A375 (cell line): ENCODE results near the gene MMP10. TPM values are rescaled to one million over a fixed set of nuclear protein-coding genes. Genes with fewer than 3 reads are reported as not detected.

Experiments
- total RNA-seq: library from RNA; depleted of rRNA; stranded (reverse); fragments of >200 nt; shearing (Covaris generic); gene quantifications from 2 replicates; pipeline ENCODE4 v1.2.3, GENCODE V29; 2014; rRNA removed

The MMP10 gene
- 0.19 and 0.72 TPM in 2 replicates for total RNA-seq

GRCh38 chr11:102780491-102780918 lies at the start of gene MMP10:
Gene MMP10 (minus strand): TSS chr11:102780628. CDS start chr11:102780591, 37 bp downstream.

GRCh38 chr11:102798012-102798746 lies 17.8 kb upstream of the MMP10 start, which contains the start of gene MMP1:
Gene MMP1 (minus strand): TSS chr11:102798160. CDS start chr11:102798092, 68 bp downstream.

GRCh38 chr11:102724904-102725500 lies 55.4 kb downstream of the MMP10 start, which contains the start of gene MMP8:
Gene MMP8 (minus strand): TSS chr11:102724954. CDS start chr11:102724855, 99 bp downstream.

Other genes starting within 250 kb of the MMP10 start
- gene MMP7, start 249.9 kb downstream of the MMP10 start, total RNA-seq, result not detected in 2 replicates
- gene MMP20, start 155.3 kb downstream of the MMP10 start, total RNA-seq, result not detected in 2 replicates
- gene MMP27, start 74.9 kb downstream of the MMP10 start, total RNA-seq, result not detected in 2 replicates
- gene MMP8, start 55.7 kb downstream of the MMP10 start, total RNA-seq, result 0.72 and 1.2 TPM in 2 replicates
- gene MMP1, start 17.5 kb upstream of the MMP10 start, total RNA-seq, result 5.6 and 6.2 TPM in 2 replicates
- gene MMP3, start 63.0 kb upstream of the MMP10 start, total RNA-seq, result 0.40 TPM in 1 of 2 replicates, not detected in the other
- gene MMP12, start 94.4 kb upstream of the MMP10 start, total RNA-seq, result 0.11 TPM in 1 of 2 replicates, not detected in the other
- 0.24 and 0.26 TPM in 2 replicates for gene MMP13, start 175.1 kb upstream of the MMP10 start, total RNA-seq